Activated CD4-positive, alpha-beta memory T cell treated with anti-CD3 and anti-CD28 coated beads for 36 hours (primary cell): ENCODE results near the gene SCYL1. TPM values are rescaled to one million over a fixed set of nuclear protein-coding genes. Genes with fewer than 3 reads are reported as not detected.
A peak's percentile ranks its signal among the peaks of the same experiment; 100 is the strongest.
"Not testable (repeated sequence)": the region's sequence is repeated elsewhere in the genome, so short reads cannot be mapped to it uniquely, and the experiment has no call there.

Source experiments
- CTCF ChIA-PET: fragments of 350-600 bp; sonication (Branson Sonifier 250); formaldehyde crosslinking; loops from one replicate; lab custom pipeline; 2021; ENCODE audit warnings: antibody characterized with exemption, inconsistent platforms; lab: Charles Lee
- POLR2A ChIA-PET: fragments of 350-600 bp; sonication (Branson Sonifier 250); formaldehyde crosslinking; loops from one replicate; lab custom pipeline; 2021; ENCODE audit warnings: antibody characterized with exemption; lab: Charles Lee
- DNase-seq: peaks from one replicate; pipeline ENCODE4 v3.0.0-alpha.2; 2020
- H3K27ac Mint-ChIP-seq: one replicate; pipeline ENCODE4 v1.8.0; 2021; ENCODE audit warnings: mixed read lengths
- H3K27me3 Mint-ChIP-seq: one replicate; pipeline ENCODE4 v1.8.0; 2021; ENCODE audit warnings: mixed read lengths
- H3K36me3 Mint-ChIP-seq: one replicate; pipeline ENCODE4 v1.8.0; 2021; ENCODE audit warnings: mixed read lengths
- H3K4me1 Mint-ChIP-seq: one replicate; pipeline ENCODE4 v1.8.0; 2021; ENCODE audit warnings: low read depth, mixed read lengths
- H3K4me3 Mint-ChIP-seq: one replicate; pipeline ENCODE4 v1.8.0; 2021; ENCODE audit warnings: mild to moderate bottlenecking, mixed read lengths
- H3K9me3 Mint-ChIP-seq: one replicate; pipeline ENCODE4 v1.8.0; 2021; ENCODE audit warnings: mixed read lengths
- intact Hi-C: fragments of 100-400 bp; cut with micrococcal nuclease; formaldehyde crosslinking; loops from one replicate; pipeline ENCODE4 v1.15.1; 2023
- total RNA-seq, 2 experiments: library from RNA; stranded (reverse); gene quantifications; one replicate each; pipeline ENCODE4 v1.2.3, GENCODE V29; 2021

SCYL1 gene
- total RNA-seq, 2 experiments from 2014 or later: 67.8 to 69.8 TPM

GRCh38 chr11:65506772-65507505, 17.9 kb upstream of the SCYL1 start:
- Mint-ChIP-seq H3K27me3 (peaks cover 4% of the 10 kb centered on the region), H3K36me3 (peaks cover 4% of the 10 kb centered on the region), H3K4me3 (no peak overlapping the region), H3K9me3 (no peaks in the 10 kb centered on the region), H3K27ac (no peak overlapping the region), H3K4me1 (peaks cover 44% of the 10 kb centered on the region)
- CTCF ChIA-PET: interaction anchor here (0.6 to 10.3 kb wide), 9 partner anchors 8 to 140 kb away, joined by 3 to 257 read pairs (median 5); partner anchors contain the start of genes MALAT1 and NEAT1
- DNase-seq: peak; percentile 69
- POLR2A ChIA-PET: interaction anchor here (0.6 to 26.8 kb wide), 17 partner anchors 9 to 728 kb away, joined by 3 to 4089 read pairs (median 4); partner anchors contain the start of genes EHBP1L1, FAM89B, FAU and FRMD8
- intact Hi-C loops: loop anchor here (1.0 to 2.0 kb wide), 3 partner anchors 35 to 125 kb away; partner anchors contain the start of gene SLC25A45

- CTCF ChIA-PET: interaction anchor here (1.0 to 10.3 kb wide), 5 partner anchors 95 to 199 kb away, joined by 3 to 257 read pairs (median 4); partner anchors contain the start of genes CDC42EP2 and NEAT1
- DNase-seq: not testable (repeated sequence)
- intact Hi-C loops: loop anchor here (10.0 kb wide), 1 partner anchor 248 kb away; the partner anchor contains the start of gene POLA2
Measured at GRCh38 chr11:65512311-65512710, 12.6 kb upstream of the SCYL1 start.

GRCh38 chr11:65516135-65516968, 8.5 kb upstream of the SCYL1 start:
- peak overlapping the region; percentile 42 for H3K27ac Mint-ChIP-seq
- no peaks in the 10 kb centered on the region for H3K36me3 Mint-ChIP-seq
- DNase-seq: no peak
- peaks cover 8% of the 10 kb centered on the region for H3K4me1 Mint-ChIP-seq
- no peaks in the 10 kb centered on the region for H3K27me3 Mint-ChIP-seq
- intact Hi-C loops: loop anchor here (10.0 kb wide), 1 partner anchor 252 kb away; the partner anchor contains the start of gene POLA2
- no peak overlapping the region for H3K4me3 Mint-ChIP-seq
- H3K9me3 Mint-ChIP-seq: no peaks in the 10 kb centered on the region
- ChIA-PET CTCF (no interaction called here), POLR2A (interaction anchor here (1.2 kb wide), 1 partner anchor 10 kb away, joined by 3 read pairs; no protein-coding TSS in a partner anchor)

More at GRCh38 chr11:65512311-65512710, 12.6 kb upstream of the SCYL1 start:
- H3K27me3 Mint-ChIP-seq, H3K9me3 Mint-ChIP-seq, H3K36me3 Mint-ChIP-seq, H3K27ac Mint-ChIP-seq, H3K4me3 Mint-ChIP-seq: not testable (repeated sequence)
- POLR2A ChIA-PET: interaction anchor here (26.8 kb wide), 1 partner anchor 90 kb away, joined by 4089 read pairs; the partner anchor contains the start of gene NEAT1
- peaks cover 22% of the 10 kb centered on the region for H3K4me1 Mint-ChIP-seq

- H3K27me3 Mint-ChIP-seq, POLR2A ChIA-PET, H3K9me3 Mint-ChIP-seq, H3K36me3 Mint-ChIP-seq, DNase-seq, H3K4me3 Mint-ChIP-seq, H3K27ac Mint-ChIP-seq: not testable (repeated sequence)
- peaks cover 33% of the 10 kb centered on the region for H3K4me1 Mint-ChIP-seq
- intact Hi-C loops: loop anchor here (10.0 kb wide), 1 partner anchor 254 kb away; the partner anchor contains the start of gene POLA2
- CTCF ChIA-PET: interaction anchor here (0.7 to 1.5 kb wide), 2 partner anchors 9 to 54 kb away, joined by 3 to 4 read pairs; partner anchors contain the start of gene FAM89B
Measured at GRCh38 chr11:65518941-65519549, 5.8 kb upstream of the SCYL1 start.

GRCh38 chr11:65521777-65522521, 2.9 kb upstream of the SCYL1 start:
- H3K27ac Mint-ChIP-seq: peak overlapping the region; percentile 73
- intact Hi-C loops, H3K27me3 Mint-ChIP-seq, H3K9me3 Mint-ChIP-seq, POLR2A ChIA-PET, H3K36me3 Mint-ChIP-seq: not testable (repeated sequence)
- peak overlapping the region; percentile 58 for H3K4me3 Mint-ChIP-seq
- CTCF ChIA-PET: interaction anchor here (0.9 kb wide), 1 partner anchor 18 kb away, joined by 3 read pairs; no protein-coding TSS in a partner anchor
- peaks cover 44% of the 10 kb centered on the region for H3K4me1 Mint-ChIP-seq
- peak; percentile 32 for DNase-seq

GRCh38 chr11:65522718-65523630, 1.9 kb upstream of the SCYL1 start:
- POLR2A ChIA-PET, intact Hi-C loops, H3K27me3 Mint-ChIP-seq, CTCF ChIA-PET, H3K9me3 Mint-ChIP-seq: not testable (repeated sequence)
- Mint-ChIP-seq H3K4me3 (peak overlapping the region; percentile 67), H3K4me1 (peaks cover 48% of the 10 kb centered on the region), H3K36me3 (peaks cover 10% of the 10 kb centered on the region), H3K27ac (peak overlapping the region; percentile 84)
- peak; percentile 50 for DNase-seq

- Mint-ChIP-seq H3K4me1 (peaks cover 49% of the 10 kb centered on the region), H3K27ac (peak overlapping the region; percentile 84), H3K36me3 (peaks cover 10% of the 10 kb centered on the region), H3K4me3 (peak overlapping the region; percentile 67)
- intact Hi-C loops, H3K27me3 Mint-ChIP-seq, H3K9me3 Mint-ChIP-seq, DNase-seq: not testable (repeated sequence)
- ChIA-PET CTCF (interaction anchor here (3.7 kb wide), 1 partner anchor 17 kb away, joined by 30 read pairs; no protein-coding TSS in a partner anchor), POLR2A (interaction anchor here (1.1 to 1.6 kb wide), 2 partner anchors 24 to 27 kb away, joined by 4 to 5 read pairs; no protein-coding TSS in a partner anchor)
Measured at GRCh38 chr11:65523631-65523968, 1.3 kb upstream of the SCYL1 start.

GRCh38 chr11:65524014-65524740, 706 bp upstream of the SCYL1 start:
- Mint-ChIP-seq H3K27ac (peak overlapping the region; percentile 84), H3K9me3 (no peaks in the 10 kb centered on the region), H3K36me3 (peaks cover 14% of the 10 kb centered on the region), H3K4me3 (peak overlapping the region; percentile 67), H3K27me3 (no peaks in the 10 kb centered on the region), H3K4me1 (peaks cover 54% of the 10 kb centered on the region)
- ChIA-PET POLR2A (interaction anchor here (0.9 to 1.9 kb wide), 8 partner anchors 12 to 106 kb away, joined by 3 to 10 read pairs (median 4); partner anchors contain the start of gene NEAT1), CTCF (interaction anchor here (0.8 to 3.7 kb wide), 7 partner anchors 13 to 191 kb away, joined by 3 to 30 read pairs (median 4); no protein-coding TSS in a partner anchor)
- intact Hi-C loops: no loop called here
- DNase-seq: no peak

GRCh38 chr11:65525546-65526480, 930 bp downstream of the SCYL1 start:
- no peaks in the 10 kb centered on the region for H3K27me3 Mint-ChIP-seq
- peak overlapping the region; percentile 65 for H3K27ac Mint-ChIP-seq
- intact Hi-C loops: no loop called here
- DNase-seq: no peak
- H3K4me1 Mint-ChIP-seq: peaks cover 57% of the 10 kb centered on the region
- H3K36me3 Mint-ChIP-seq: peaks cover 18% of the 10 kb centered on the region
- H3K9me3 Mint-ChIP-seq: no peaks in the 10 kb centered on the region
- CTCF ChIA-PET: interaction anchor here (0.9 to 3.7 kb wide), 6 partner anchors 15 to 193 kb away, joined by 3 to 30 read pairs (median 4); no protein-coding TSS in a partner anchor
- POLR2A ChIA-PET: interaction anchor here (0.5 to 1.9 kb wide), 9 partner anchors 9 to 108 kb away, joined by 3 to 10 read pairs (median 4); partner anchors contain the start of gene NEAT1
- peak overlapping the region; percentile 84 for H3K4me3 Mint-ChIP-seq
